ENCODE results near the gene PAX8.

DNA sequence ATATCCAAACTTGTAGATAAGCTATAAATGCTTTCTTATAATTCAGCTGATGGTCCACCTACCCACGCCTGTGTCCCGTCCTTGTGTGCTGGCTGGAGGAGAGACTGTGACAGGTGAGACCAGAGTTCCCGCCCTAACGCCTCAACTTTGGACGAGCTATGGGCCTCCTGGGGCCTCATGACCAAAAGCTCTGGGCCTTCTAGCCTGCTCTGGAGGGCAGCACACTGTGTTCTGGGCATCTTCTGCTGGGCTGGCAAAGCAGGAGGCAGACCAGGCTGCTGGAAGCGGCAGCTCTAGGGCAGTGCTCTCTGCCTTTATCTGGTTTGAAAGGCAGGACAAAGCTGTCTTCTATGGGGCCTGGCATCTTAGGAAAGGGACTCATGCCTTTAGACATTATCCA lies 26.0 kb upstream of the PAX8 start:
- TF ChIP-seq CTCF (conservative IDR thresholded peaks at IDR 0.05; ENCODE audit: low read depth, low read length), result no peak
- no peak for TF ChIP-seq EZH2 (IDR thresholded peaks at IDR 0.05; ENCODE audit: borderline replicate concordance, low read depth, low read length, poor library complexity, severe bottlenecking)
